ENCODE data around the gene DUSP10.

The DUSP10 gene

GRCh38 chr1:221697923-221698425 is 43.9 kb downstream of the DUSP10 start:
- no peak for DNase-seq (ENCODE audit: extremely low read depth in 1 of 2, low read depth in 1 of 2)

GRCh38 chr1:221696718-221697461 is 45.0 kb downstream of the DUSP10 start:
- no peak for DNase-seq (ENCODE audit: extremely low read depth in 1 of 2, low read depth in 1 of 2)

- no peak for DNase-seq (ENCODE audit: extremely low read depth in 1 of 2, low read depth in 1 of 2)
These were observed 45.9 kb downstream of the DUSP10 start for GRCh38 chr1:221696027-221696426.

- no peak for DNase-seq (ENCODE audit: extremely low read depth in 1 of 2, low read depth in 1 of 2)
These were observed 46.6 kb downstream of the DUSP10 start for GRCh38 chr1:221695301-221695700.

- no peak for DNase-seq (ENCODE audit: extremely low read depth in 1 of 2, low read depth in 1 of 2)
These were observed 47.8 kb downstream of the DUSP10 start for GRCh38 chr1:221694109-221694508.

GRCh38 chr1:221693087-221693486 is 48.8 kb downstream of the DUSP10 start:
- no peak for DNase-seq (ENCODE audit: extremely low read depth in 1 of 2, low read depth in 1 of 2)

- no peak for DNase-seq (ENCODE audit: extremely low read depth in 1 of 2, low read depth in 1 of 2)
These were observed 49.2 kb downstream of the DUSP10 start for GRCh38 chr1:221692643-221693042.

GRCh38 chr1:221691261-221691660 is 50.6 kb downstream of the DUSP10 start:
- no peak for DNase-seq (ENCODE audit: extremely low read depth in 1 of 2, low read depth in 1 of 2)

GRCh38 chr1:221690858-221691257 is 51.0 kb downstream of the DUSP10 start:
- DNase-seq (ENCODE audit: extremely low read depth in 1 of 2, low read depth in 1 of 2): no peak

GRCh38 chr1:221689138-221689537 is 52.8 kb downstream of the DUSP10 start:
- DNase-seq (ENCODE audit: extremely low read depth in 1 of 2, low read depth in 1 of 2): no peak

GRCh38 chr1:221688488-221688843 is 53.4 kb downstream of the DUSP10 start:
- DNase-seq (ENCODE audit: extremely low read depth in 1 of 2, low read depth in 1 of 2): no peak

- no peak for DNase-seq (ENCODE audit: extremely low read depth in 1 of 2, low read depth in 1 of 2)
These were observed 53.9 kb downstream of the DUSP10 start for GRCh38 chr1:221687836-221688487.

- DNase-seq (ENCODE audit: extremely low read depth in 1 of 2, low read depth in 1 of 2): no peak
These were observed 58.2 kb downstream of the DUSP10 start for GRCh38 chr1:221683681-221684080.

GRCh38 chr1:221680085-221680484 is 61.8 kb downstream of the DUSP10 start:
- no peak for DNase-seq (ENCODE audit: extremely low read depth in 1 of 2, low read depth in 1 of 2)

- no peak for DNase-seq (ENCODE audit: extremely low read depth in 1 of 2, low read depth in 1 of 2)
These were observed 63.9 kb downstream of the DUSP10 start for GRCh38 chr1:221678014-221678413.

- DNase-seq (ENCODE audit: extremely low read depth in 1 of 2, low read depth in 1 of 2): no peak
These were observed 65.7 kb downstream of the DUSP10 start for GRCh38 chr1:221675880-221676800.

- no peak for DNase-seq (ENCODE audit: extremely low read depth in 1 of 2, low read depth in 1 of 2)
These were observed 68.9 kb downstream of the DUSP10 start for GRCh38 chr1:221672965-221673364.

- no peak for DNase-seq (ENCODE audit: extremely low read depth in 1 of 2, low read depth in 1 of 2)
These were observed 69.6 kb downstream of the DUSP10 start for GRCh38 chr1:221672239-221672645.

GRCh38 chr1:221670081-221670480 is 71.8 kb downstream of the DUSP10 start:
- no peak for DNase-seq (ENCODE audit: extremely low read depth in 1 of 2, low read depth in 1 of 2)

- no peak for DNase-seq (ENCODE audit: extremely low read depth in 1 of 2, low read depth in 1 of 2)
These were observed 72.4 kb downstream of the DUSP10 start for GRCh38 chr1:221669441-221669840.

- DNase-seq (ENCODE audit: extremely low read depth in 1 of 2, low read depth in 1 of 2): no peak
These were observed 74.4 kb downstream of the DUSP10 start for GRCh38 chr1:221667504-221667903.
